H1 (cell line): ENCODE measurements around the gene COL17A1. TPM values are rescaled to one million over a fixed set of nuclear protein-coding genes. Genes with fewer than 3 reads are reported as not detected.

Experiments used
- CTCF ChIA-PET: fragments of 300-600 bp; sonication (Branson Sonifier 250); formaldehyde crosslinking; loops from one replicate; lab custom pipeline; 2021; ENCODE audit not compliant: partially characterized antibody; lab: Charles Lee
- POLR2A ChIA-PET: fragments of 300-600 bp; sonication (Branson Sonifier 250); formaldehyde crosslinking; loops from one replicate; lab custom pipeline; 2021; ENCODE audit warnings: inconsistent platforms; ENCODE audit not compliant: partially characterized antibody; lab: Charles Lee
- DNase-seq, 2 experiments: peaks; one replicate each; pipeline versions ENCODE4 v3.0.0 to v3.0.0-alpha.2; 2010 to 2022; ENCODE audit warnings: low spot score in 2 of 2, low read depth in 1 of 2, mixed read lengths in 1 of 2
- FAIRE-seq: peaks from 2 replicates; lab custom pipeline; 2011; peaks lifted over from hg19 to GRCh38; lab: Jason Lieb, UNC
- H2AFZ ChIP-seq: 2 replicates; pipeline ENCODE4 v1.8.1; 2012; ENCODE audit warnings: low read length, inconsistent platforms
- H2AK5ac ChIP-seq: 2 replicates; pipeline ENCODE4 v1.6.1; 2013; ENCODE audit warnings: low read depth, low read length
- H2BK120ac ChIP-seq: replicated peaks from 2 replicates; pipeline ENCODE3; 2013; ENCODE audit warnings: low read depth, low read length, inconsistent platforms
- H2BK12ac ChIP-seq: 2 replicates; pipeline ENCODE4 v1.6.1; 2013; ENCODE audit warnings: low read depth, low read length
- H2BK15ac ChIP-seq: 2 replicates; pipeline ENCODE4 v1.6.1; 2013; ENCODE audit warnings: low read length
- H2BK20ac ChIP-seq: 2 replicates; pipeline ENCODE4 v1.6.1; 2013; ENCODE audit warnings: low read length
- H2BK5ac ChIP-seq: 2 replicates; pipeline ENCODE4 v1.6.1; 2013; ENCODE audit warnings: low read depth, low read length
- H3K14ac ChIP-seq: 2 replicates; pipeline ENCODE4 v1.6.1; 2013; ENCODE audit warnings: inconsistent platforms; ENCODE audit not compliant: insufficient read length
- H3K18ac ChIP-seq: 2 replicates; pipeline ENCODE4 v1.6.1; 2013; ENCODE audit warnings: low read length; ENCODE audit errors: extremely low read depth
- H3K23ac ChIP-seq: 2 replicates; pipeline ENCODE4 v1.6.1; 2013; ENCODE audit warnings: inconsistent platforms; ENCODE audit not compliant: insufficient read length
- H3K23me2 ChIP-seq: 2 replicates; pipeline ENCODE4 v1.6.1; 2013; ENCODE audit warnings: low read depth, low read length
- H3K27ac ChIP-seq: 2 replicates; pipeline ENCODE4 v1.6.1; 2011; ENCODE audit warnings: low read depth, low read length, inconsistent platforms
- H3K27me3 ChIP-seq, 4 experiments: replicated peaks in 1 of 4; 1 replicate in 1 of 4; 2 replicates in 3 of 4; pipeline versions ENCODE4 v1.6.1 to v1.8.1; 2011 to 2013; ENCODE audit warnings: low read length in 3 of 4, mild to moderate bottlenecking in 3 of 4, inconsistent platforms in 2 of 4, mixed read lengths in 2 of 4, moderate library complexity in 1 of 4; ENCODE audit not compliant: control insufficient read depth in 3 of 4, insufficient read depth in 3 of 4; ENCODE audit errors: extremely low read depth in 1 of 4
- H3K36me3 ChIP-seq, 4 experiments: 2 replicates each; pipeline versions ENCODE4 v1.6.1 to v1.8.1; 2011 to 2013; ENCODE audit warnings: mild to moderate bottlenecking in 4 of 4, low read length in 3 of 4, moderate library complexity in 2 of 4, control low read depth in 1 of 4, inconsistent platforms in 1 of 4; ENCODE audit not compliant: insufficient read depth in 4 of 4, control insufficient read depth in 2 of 4
- H3K4ac ChIP-seq: replicated peaks from 2 replicates; pipeline ENCODE3; 2013; ENCODE audit warnings: low read length, low read depth, mixed read lengths, inconsistent platforms; ENCODE audit not compliant: insufficient read length
- H3K4me1 ChIP-seq, 4 experiments: replicated peaks in 1 of 4; 1 replicate in 1 of 4; 2 replicates in 3 of 4; pipeline versions ENCODE4 v1.6.1 to v1.8.1; 2011 to 2013; ENCODE audit warnings: low read length in 3 of 4, inconsistent platforms in 2 of 4, mixed read lengths in 1 of 4; ENCODE audit not compliant: insufficient read depth in 4 of 4, control insufficient read depth in 3 of 4
- H3K4me2 ChIP-seq, 2 experiments: 2 replicates each; pipeline versions ENCODE4 v1.6.1 to v1.8.1; 2011 to 2013; ENCODE audit warnings: low read depth in 2 of 2, low read length in 2 of 2, control low read depth in 1 of 2, inconsistent platforms in 1 of 2, mild to moderate bottlenecking in 1 of 2; ENCODE audit not compliant: insufficient read depth in 1 of 2
- H3K4me3 ChIP-seq, 4 experiments: fragments of 200-600, 300-600 bp in 1 of 4; sonication (generic), shearing (Covaris generic), sonication (Bioruptor Twin) in 1 of 4; 2 replicates each; pipeline versions ENCODE4 v1.5.1 to v1.8.1; 2011 to 2016; ENCODE audit warnings: low read length in 4 of 4, low read depth in 3 of 4, control low read depth in 2 of 4, inconsistent platforms in 2 of 4, mild to moderate bottlenecking in 2 of 4, mixed read lengths in 1 of 4, moderate library complexity in 1 of 4; ENCODE audit not compliant: insufficient read depth in 2 of 4; ENCODE audit errors: extremely low read depth in 1 of 4
- H3K56ac ChIP-seq: replicated peaks from 2 replicates; pipeline ENCODE3; 2013; ENCODE audit warnings: low read depth, mild to moderate bottlenecking, mixed read lengths, low read length, inconsistent platforms; ENCODE audit not compliant: insufficient read length
- H3K79me1 ChIP-seq: 2 replicates; pipeline ENCODE4 v1.6.1; 2013; ENCODE audit warnings: low read depth, low read length, control low read depth
- H3K79me2 ChIP-seq, 2 experiments: 2 replicates each; pipeline versions ENCODE4 v1.6.1 to v1.8.1; 2012 to 2013; ENCODE audit warnings: low read length in 2 of 2, mild to moderate bottlenecking in 2 of 2, inconsistent platforms in 1 of 2; ENCODE audit not compliant: insufficient read depth in 2 of 2, control insufficient read depth in 1 of 2
- H3K9ac ChIP-seq, 4 experiments: replicated peaks in 1 of 4; 1 replicate in 1 of 4; 2 replicates in 3 of 4; pipeline versions ENCODE4 v1.6.1 to v1.8.1; 2011 to 2013; ENCODE audit warnings: low read depth in 3 of 4, low read length in 3 of 4, control low read depth in 2 of 4, mild to moderate bottlenecking in 2 of 4, moderate library complexity in 2 of 4, inconsistent platforms in 1 of 4; ENCODE audit errors: extremely low read depth in 1 of 4
- H3K9me3 ChIP-seq, 2 experiments: 2 replicates each; pipeline versions ENCODE4 v1.6.1 to v1.8.1; 2012 to 2013; ENCODE audit warnings: mild to moderate bottlenecking in 2 of 2, moderate library complexity in 2 of 2, control low read depth in 1 of 2, inconsistent platforms in 1 of 2, low read depth in 1 of 2, low read length in 1 of 2, mixed read lengths in 1 of 2; ENCODE audit not compliant: insufficient read depth in 2 of 2
- H4K20me1 ChIP-seq, 2 experiments: replicated peaks in 1 of 2; 2 replicates each; pipeline versions ENCODE3 to v1.8.1; 2011 to 2013; ENCODE audit warnings: inconsistent platforms in 2 of 2, low read length in 2 of 2, mild to moderate bottlenecking in 1 of 2; ENCODE audit not compliant: insufficient read depth in 2 of 2, control insufficient read depth in 1 of 2
- H4K5ac ChIP-seq: 2 replicates; pipeline ENCODE4 v1.6.1; 2013; ENCODE audit warnings: low read length, low read depth, mixed read lengths, inconsistent platforms; ENCODE audit not compliant: insufficient read length
- H4K8ac ChIP-seq: 2 replicates; pipeline ENCODE4 v1.8.0; 2013; ENCODE audit warnings: mild to moderate bottlenecking, moderate library complexity, low read length, inconsistent platforms; ENCODE audit not compliant: insufficient read depth; ENCODE audit errors: extremely low read depth
- H4K91ac ChIP-seq: replicated peaks from 2 replicates; pipeline ENCODE3; 2013; ENCODE audit warnings: low read length, mixed read lengths, inconsistent platforms; ENCODE audit not compliant: insufficient read length
- ATF3 ChIP-seq: IDR thresholded peaks from 2 replicates; pipeline ENCODE4 v1.6.1; 2011; ENCODE audit warnings: low read depth, mild to moderate bottlenecking, low read length; ENCODE audit not compliant: insufficient read depth
- GABPA ChIP-seq: IDR thresholded peaks from 2 replicates; pipeline ENCODE4 v1.6.1; 2011; ENCODE audit warnings: mild to moderate bottlenecking, low read length, moderate library complexity, borderline replicate concordance; ENCODE audit not compliant: insufficient read depth
- KDM1A ChIP-seq: fragments of 200-600, 300-600 bp; sonication (generic); IDR thresholded peaks from 2 replicates; pipeline ENCODE4 v1.7.1; 2016; ENCODE audit warnings: mild to moderate bottlenecking, low read length, borderline replicate concordance
- SIN3A ChIP-seq, 2 experiments: IDR thresholded peaks in 1 of 2; conservative IDR thresholded peaks in 1 of 2; 2 replicates each; pipeline ENCODE4 v1.6.1; 2011 to 2012; ENCODE audit warnings: low read length in 2 of 2, improper control_type of control experiment in 1 of 2, low read depth in 1 of 2, mild to moderate bottlenecking in 1 of 2
- SIRT6 ChIP-seq: IDR thresholded peaks from one replicate; pipeline ENCODE4 v1.7.1; 2012; ENCODE audit warnings: low read length, inconsistent platforms
- SP4 ChIP-seq: IDR thresholded peaks from 2 replicates; pipeline ENCODE4 v1.6.1; 2012; ENCODE audit warnings: low read length, inconsistent platforms
- YY1 ChIP-seq: IDR thresholded peaks from 2 replicates; pipeline ENCODE4 v1.6.1; 2011; ENCODE audit warnings: low read depth, mild to moderate bottlenecking, low read length
- polyA plus RNA-seq, 7 experiments: library from polyadenylated mRNA; depleted of rRNA in 3 of 7; stranded (reverse) in 5 of 7; unstranded in 2 of 7; fragments of >200 nt in 5 of 7; fragments of 200-250 nt in 2 of 7; gene quantifications; 1 replicate in 5 of 7; 2 replicates in 1 of 7; 4 replicates in 1 of 7; pipeline versions ENCODE4 v1.2.1 to v1.2.3, GENCODE V29; 2011 to 2013; ENCODE audit warnings: missing spikeins in 2 of 7, mixed read lengths in 2 of 7
- total RNA-seq: library from RNA; stranded (reverse); fragmentation: NEBNext Ultra II Directional; extraction: Animal tissue kit (Norgen Biotek cat#: 25700); gene quantifications from 2 replicates; pipeline ENCODE4 v1.2.1, GENCODE V29; 2021

Gene COL17A1
- total and polyA plus RNA-seq, 2 of the 8 experiments (the other 6 are each of a cell fraction or from before 2014, with no cell fraction given) = 0.35 to 0.37 TPM

- Histone ChIP-seq H3K23ac (no peak overlapping the region), H3K23me2 (no peaks in the 10 kb centered on the region), H3K4ac (no peak overlapping the region), H3K79me2 (no peaks in the 10 kb centered on the region), H4K91ac (no peak overlapping the region), H3K9ac (no peak overlapping the region), H4K20me1 (no peaks in the 10 kb centered on the region), H4K8ac (no peak overlapping the region)
- no peak for TF ChIP-seq ATF3
- no peak for TF ChIP-seq SIN3A (conservative IDR thresholded peaks at IDR 0.05 in 1 of 2, IDR thresholded peaks at IDR 0.05 in 1 of 2; ENCODE audit: low read depth in 1 of 2, low read length in 2 of 2)
- TF ChIP-seq GABPA = no peak
- TF ChIP-seq YY1 = no peak
- no peak for TF ChIP-seq SIRT6
- no peak for TF ChIP-seq SP4
- no peak for TF ChIP-seq KDM1A
- TF ChIP-seq, all 59 proteins: peak for 0
- Histone ChIP-seq H3K4me3 (no peak overlapping the region), H2BK120ac (no peak overlapping the region), H3K18ac (no peak overlapping the region), H3K27ac (no peak overlapping the region), H3K9me3 (peaks cover 8 to 9% of the 10 kb centered on the region in 2 experiments; a peak in 3 of 4 replicates), H3K27me3 (no peaks in the 10 kb centered on the region), H3K79me1 (no peaks in the 10 kb centered on the region), H2AFZ (no peak overlapping the region), H3K56ac (no peak overlapping the region), H2BK15ac (no peak overlapping the region), H3K4me1 (no peaks in the 10 kb centered on the region), H3K4me2 (no peak overlapping the region), H2BK20ac (no peak overlapping the region), H4K5ac (no peak overlapping the region), H2BK5ac (no peak overlapping the region), H3K14ac (no peak overlapping the region), H3K36me3 (no peaks in the 10 kb centered on the region), H2BK12ac (no peak overlapping the region), H2AK5ac (no peak overlapping the region)
- no peak for FAIRE-seq
- DNase-seq = no peak
- CTCF ChIA-PET = interaction anchor here (1.0 to 1.3 kb wide), 3 partner anchors 11 to 44 kb away, joined by 3 to 6 read pairs (median 5); no protein-coding TSS in a partner anchor
- POLR2A ChIA-PET = interaction anchor here (1.1 kb wide), 1 partner anchor 22 kb away, joined by 3 read pairs; the partner anchor contains the start of gene SFR1
These were observed 14.3 kb upstream of the COL17A1 start for GRCh38 chr10:104099941-104100340.
